ENCODE results near the gene VIM.

Gene VIM

DNA sequence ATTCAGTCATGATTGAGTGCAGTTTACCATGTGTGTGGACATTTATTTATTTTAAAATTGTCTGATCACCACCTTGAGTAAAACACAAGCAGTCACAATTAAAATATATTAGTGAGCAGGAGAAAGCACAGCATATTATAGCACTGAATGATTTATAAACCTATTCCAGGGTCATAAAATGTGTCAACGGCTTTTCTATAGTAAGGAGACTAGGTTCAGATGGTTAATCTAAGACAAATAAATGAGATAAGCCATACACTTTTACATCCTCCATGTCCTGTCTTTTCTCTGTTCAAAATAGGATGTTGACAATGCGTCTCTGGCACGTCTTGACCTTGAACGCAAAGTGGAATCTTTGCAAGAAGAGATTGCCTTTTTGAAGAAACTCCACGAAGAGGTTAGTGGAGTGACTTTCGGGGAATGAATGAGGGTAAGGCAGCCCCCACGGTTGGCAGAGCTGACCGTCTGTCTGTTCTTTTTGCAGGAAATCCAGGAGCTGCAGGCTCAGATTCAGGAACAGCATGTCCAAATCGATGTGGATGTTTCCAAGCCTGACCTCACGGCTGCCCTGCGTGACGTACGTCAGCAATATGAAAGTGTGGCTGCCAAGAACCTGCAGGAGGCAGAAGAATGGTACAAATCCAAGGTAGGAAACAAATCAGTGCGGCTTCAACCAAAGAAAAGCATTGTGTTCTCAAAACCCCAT lies 5.4 kb downstream of the VIM start:
- DNase-seq (ENCODE audit: low read depth, low spot score): peak; percentile 69
- peak overlapping the region; percentile 98 for H3K4me3 ChIP-seq (ENCODE audit: low read depth, low read length)
- TF ChIP-seq, protein P1, sequence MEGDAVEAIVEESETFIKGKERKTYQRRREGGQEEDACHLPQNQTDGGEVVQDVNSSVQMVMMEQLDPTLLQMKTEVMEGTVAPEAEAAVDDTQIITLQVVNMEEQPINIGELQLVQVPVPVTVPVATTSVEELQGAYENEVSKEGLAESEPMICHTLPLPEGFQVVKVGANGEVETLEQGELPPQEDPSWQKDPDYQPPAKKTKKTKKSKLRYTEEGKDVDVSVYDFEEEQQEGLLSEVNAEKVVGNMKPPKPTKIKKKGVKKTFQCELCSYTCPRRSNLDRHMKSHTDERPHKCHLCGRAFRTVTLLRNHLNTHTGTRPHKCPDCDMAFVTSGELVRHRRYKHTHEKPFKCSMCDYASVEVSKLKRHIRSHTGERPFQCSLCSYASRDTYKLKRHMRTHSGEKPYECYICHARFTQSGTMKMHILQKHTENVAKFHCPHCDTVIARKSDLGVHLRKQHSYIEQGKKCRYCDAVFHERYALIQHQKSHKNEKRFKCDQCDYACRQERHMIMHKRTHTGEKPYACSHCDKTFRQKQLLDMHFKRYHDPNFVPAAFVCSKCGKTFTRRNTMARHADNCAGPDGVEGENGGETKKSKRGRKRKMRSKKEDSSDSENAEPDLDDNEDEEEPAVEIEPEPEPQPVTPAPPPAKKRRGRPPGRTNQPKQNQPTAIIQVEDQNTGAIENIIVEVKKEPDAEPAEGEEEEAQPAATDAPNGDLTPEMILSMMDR (IDR thresholded peaks at IDR 0.05; ENCODE audit: low read depth, low read length): no peak
- in situ Hi-C loops (cut with HindIII; ENCODE audit: low sequenced_read_pairs): loop anchor here (25.0 kb wide), 1 partner anchor 371 kb away; no protein-coding TSS in a partner anchor

DNA sequence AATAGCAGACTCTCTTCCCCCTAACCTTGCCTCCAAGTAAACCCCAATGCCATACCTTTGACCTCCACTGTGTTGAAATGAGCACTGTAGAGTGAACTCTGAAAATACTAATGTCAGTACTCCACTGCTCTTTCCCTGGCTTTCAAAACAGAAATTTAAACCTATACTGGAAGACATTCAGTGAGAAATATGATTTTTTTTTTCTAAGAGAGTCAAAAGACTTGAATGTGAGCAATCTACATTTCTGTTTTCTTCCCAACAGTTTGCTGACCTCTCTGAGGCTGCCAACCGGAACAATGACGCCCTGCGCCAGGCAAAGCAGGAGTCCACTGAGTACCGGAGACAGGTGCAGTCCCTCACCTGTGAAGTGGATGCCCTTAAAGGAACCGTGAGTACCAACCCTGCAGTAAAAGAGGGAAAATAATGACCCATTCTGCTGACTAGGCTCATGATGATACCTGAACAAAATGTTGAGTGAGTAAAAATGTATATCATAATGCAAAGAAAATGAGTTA lies 6.4 kb downstream of the VIM start:
- in situ Hi-C loops (cut with HindIII; ENCODE audit: low sequenced_read_pairs): loop anchor here (25.0 kb wide), 1 partner anchor 372 kb away; no protein-coding TSS in a partner anchor
- TF ChIP-seq, protein P1 (IDR thresholded peaks at IDR 0.05; ENCODE audit: low read depth, low read length): no peak

DNA sequence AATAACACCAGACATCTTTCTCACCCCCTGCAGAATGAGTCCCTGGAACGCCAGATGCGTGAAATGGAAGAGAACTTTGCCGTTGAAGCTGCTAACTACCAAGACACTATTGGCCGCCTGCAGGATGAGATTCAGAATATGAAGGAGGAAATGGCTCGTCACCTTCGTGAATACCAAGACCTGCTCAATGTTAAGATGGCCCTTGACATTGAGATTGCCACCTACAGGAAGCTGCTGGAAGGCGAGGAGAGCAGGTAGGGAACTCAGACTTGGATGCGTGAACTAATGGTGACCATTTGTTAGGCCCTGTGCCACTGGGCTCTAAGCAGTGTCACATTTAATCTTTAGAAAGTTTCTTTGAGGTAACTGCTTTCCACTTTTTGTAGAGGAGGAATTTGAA lies 7.1 kb downstream of the VIM start:
- in situ Hi-C loops (cut with HindIII; ENCODE audit: low sequenced_read_pairs): loop anchor here (25.0 kb wide), 1 partner anchor 373 kb away; no protein-coding TSS in a partner anchor
- H3K4me3 ChIP-seq (ENCODE audit: low read depth, low read length): peak overlapping the region; percentile 98
- TF ChIP-seq, protein P1 (IDR thresholded peaks at IDR 0.05; ENCODE audit: low read depth, low read length): peak; percentile 29
- no peak for DNase-seq (ENCODE audit: low read depth, low spot score)

More for the DNA sequence above, 6.4 kb downstream of the VIM start:
- no peak for DNase-seq (ENCODE audit: low read depth, low spot score)
- peak overlapping the region; percentile 98 for H3K4me3 ChIP-seq (ENCODE audit: low read depth, low read length)

DNA sequence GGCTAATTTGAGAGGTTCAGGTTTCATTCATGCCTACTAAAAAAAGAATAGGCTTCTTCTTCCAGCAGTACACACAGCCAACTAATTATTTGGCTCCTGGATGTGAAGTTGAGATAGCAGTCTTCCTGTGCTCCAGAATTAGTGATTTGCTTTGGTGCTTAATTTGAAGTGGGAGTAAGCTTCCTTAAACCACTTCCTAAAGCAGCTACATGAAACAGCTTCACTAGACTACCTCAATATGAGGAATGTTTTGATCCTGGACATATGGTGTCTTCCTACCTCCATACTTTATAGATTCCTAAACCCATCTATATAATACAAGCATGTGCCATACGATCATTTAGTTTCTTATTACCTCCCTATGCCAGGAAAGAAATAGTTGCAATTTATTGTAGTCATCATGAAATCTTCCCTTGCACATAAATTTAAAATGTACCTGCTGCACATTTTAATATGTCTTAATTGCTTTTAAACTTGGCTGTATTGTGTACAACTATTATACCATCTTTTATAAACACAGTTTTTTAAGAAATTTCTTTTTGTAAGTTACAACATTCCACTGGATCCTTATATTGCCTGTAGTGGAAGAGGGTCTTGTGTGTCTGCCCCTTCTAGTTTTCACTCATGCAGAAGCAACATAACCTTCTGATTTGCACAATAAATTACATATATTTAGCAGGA lies 8.6 kb downstream of the VIM start:
- TF ChIP-seq, protein P1 (IDR thresholded peaks at IDR 0.05; ENCODE audit: low read depth, low read length): no peak

DNA sequence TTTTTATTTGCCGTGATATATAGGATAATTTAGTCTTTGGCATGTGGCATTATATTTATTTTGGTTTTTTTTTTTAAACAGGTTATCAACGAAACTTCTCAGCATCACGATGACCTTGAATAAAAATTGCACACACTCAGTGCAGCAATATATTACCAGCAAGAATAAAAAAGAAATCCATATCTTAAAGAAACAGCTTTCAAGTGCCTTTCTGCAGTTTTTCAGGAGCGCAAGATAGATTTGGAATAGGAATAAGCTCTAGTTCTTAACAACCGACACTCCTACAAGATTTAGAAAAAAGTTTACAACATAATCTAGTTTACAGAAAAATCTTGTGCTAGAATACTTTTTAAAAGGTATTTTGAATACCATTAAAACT lies 9.1 kb downstream of the VIM start:
- DNase-seq (ENCODE audit: low read depth, low spot score): peak; percentile 27
- in situ Hi-C loops (cut with HindIII; ENCODE audit: low sequenced_read_pairs): loop anchor here (25.0 kb wide), 1 partner anchor 375 kb away; no protein-coding TSS in a partner anchor
- no peak overlapping the region for H3K4me3 ChIP-seq (ENCODE audit: low read depth, low read length)
- TF ChIP-seq, protein P1 (IDR thresholded peaks at IDR 0.05; ENCODE audit: low read depth, low read length): no peak

More for the DNA sequence above, 8.6 kb downstream of the VIM start:
- no peak overlapping the region for H3K4me3 ChIP-seq (ENCODE audit: low read depth, low read length)
- in situ Hi-C loops (cut with HindIII; ENCODE audit: low sequenced_read_pairs): loop anchor here (25.0 kb wide), 1 partner anchor 374 kb away; no protein-coding TSS in a partner anchor
- DNase-seq (ENCODE audit: low read depth, low spot score): peak; percentile 42

DNA sequence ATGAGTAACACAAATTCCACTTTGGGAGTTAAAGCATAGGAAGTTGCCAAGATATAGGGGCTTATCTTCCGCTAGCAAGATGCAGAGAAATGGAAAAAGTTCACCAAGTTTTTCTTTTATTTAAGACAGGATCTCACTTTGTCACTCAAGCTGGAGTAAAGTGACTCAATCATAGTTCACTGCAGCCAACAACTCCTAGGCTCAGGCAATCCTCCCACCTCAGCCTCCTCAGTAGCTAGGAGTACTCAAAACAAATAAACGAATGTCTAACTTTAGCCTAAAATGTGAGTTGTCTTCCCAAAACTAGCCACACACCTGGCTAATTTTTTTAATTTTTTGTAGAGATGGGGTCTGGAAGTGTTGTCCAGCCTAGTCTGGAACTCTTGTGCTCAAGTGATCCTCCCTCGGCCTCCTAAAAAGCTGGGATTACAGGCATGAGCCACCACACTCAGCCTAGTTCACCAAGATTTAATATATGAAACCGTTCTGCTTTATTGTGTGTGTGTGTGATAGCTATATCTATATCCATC lies 9.9 kb downstream of the VIM start:
- in situ Hi-C loops (cut with HindIII; ENCODE audit: low sequenced_read_pairs): loop anchor here (25.0 kb wide), 1 partner anchor 376 kb away; no protein-coding TSS in a partner anchor
- no peak for DNase-seq (ENCODE audit: low read depth, low spot score)
- TF ChIP-seq, protein P1 (IDR thresholded peaks at IDR 0.05; ENCODE audit: low read depth, low read length): no peak
- H3K4me3 ChIP-seq (ENCODE audit: low read depth, low read length): no peak overlapping the region

All from astrocyte of the spinal cord (primary cell).